GM08714 (cell line): ENCODE data around the gene NID1.
"Not testable (repeated sequence)": the region's sequence is repeated elsewhere in the genome, so short reads cannot be mapped to it uniquely, and the experiment has no call there.

Source experiments
- H3K4me3 ChIP-seq: fragments of 200-500 bp; sonication (Bioruptor generic); 2 replicates; pipeline ENCODE4 v1.5.1; 2014; ENCODE audit warnings: mild to moderate bottlenecking, low read length, inconsistent platforms
- ZNF274 ChIP-seq: IDR thresholded peaks from 2 replicates; pipeline ENCODE4 v1.6.1; 2012; ENCODE audit warnings: mild to moderate bottlenecking, low read depth, low read length

Gene NID1

GRCh38 chr1:236083650-236084385 is 18.9 kb upstream of the NID1 start:
- H3K4me3 ChIP-seq, result no peak overlapping the region
- no peak for TF ChIP-seq ZNF274

- no peak for TF ChIP-seq ZNF274
- no peak overlapping the region for H3K4me3 ChIP-seq
Measured at GRCh38 chr1:236082526-236082925, 17.6 kb upstream of the NID1 start.

DNA sequence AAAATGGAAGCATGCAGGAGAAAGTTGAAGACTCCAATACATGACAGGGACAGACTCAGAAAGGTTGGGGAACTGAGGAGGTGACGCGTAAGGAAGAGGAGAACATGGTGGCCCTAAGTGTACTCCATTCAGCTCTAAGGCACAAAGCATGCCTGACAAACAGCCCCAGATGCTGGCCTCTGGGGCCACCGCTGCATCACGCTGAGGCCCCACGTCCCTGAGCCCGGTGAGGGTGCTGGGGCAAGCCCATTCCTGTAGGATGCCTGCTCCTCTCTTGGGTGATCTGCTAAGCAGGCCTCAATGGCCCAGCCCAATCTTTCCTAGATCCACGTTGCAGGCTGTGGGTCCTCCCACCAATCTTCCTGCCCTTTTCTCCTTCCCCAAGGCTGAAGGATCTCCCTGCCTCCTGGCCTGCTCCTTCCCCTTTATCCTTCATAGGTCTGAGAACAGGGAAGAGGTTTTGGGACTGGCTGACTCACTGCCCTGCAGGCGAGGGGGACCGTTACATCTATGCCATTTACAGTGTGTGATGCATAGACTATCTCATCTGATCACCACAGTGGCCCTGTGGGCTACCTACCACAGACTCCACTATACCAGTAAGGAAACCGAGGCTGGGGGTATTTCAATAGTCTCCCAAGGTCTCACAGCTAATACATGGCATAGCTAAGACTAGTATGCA is 16.8 kb upstream of the NID1 start:
- TF ChIP-seq ZNF274, result no peak
- no peak overlapping the region for H3K4me3 ChIP-seq

GRCh38 chr1:236079703-236080102 is 14.8 kb upstream of the NID1 start:
- no peak overlapping the region for H3K4me3 ChIP-seq
- no peak for TF ChIP-seq ZNF274

DNA sequence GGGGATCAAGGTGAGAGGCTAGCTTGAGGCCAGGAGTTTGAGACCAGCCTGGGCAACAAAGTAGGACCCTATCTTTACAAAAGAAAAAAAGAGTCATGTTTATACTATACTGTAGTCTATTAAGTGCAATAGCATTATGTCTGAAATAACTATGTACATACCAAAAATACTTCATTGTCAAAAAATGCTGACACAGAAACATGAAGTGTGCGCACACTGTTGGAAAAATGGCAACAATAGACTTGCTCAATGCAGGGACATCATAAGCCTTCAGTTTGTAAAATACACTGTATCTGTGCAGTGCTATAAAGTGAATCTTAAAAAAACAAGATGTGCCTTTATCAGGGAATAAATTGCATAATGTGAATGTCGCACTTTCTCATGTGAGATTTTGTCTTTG is 14.1 kb upstream of the NID1 start:
- no peak for TF ChIP-seq ZNF274

DNA sequence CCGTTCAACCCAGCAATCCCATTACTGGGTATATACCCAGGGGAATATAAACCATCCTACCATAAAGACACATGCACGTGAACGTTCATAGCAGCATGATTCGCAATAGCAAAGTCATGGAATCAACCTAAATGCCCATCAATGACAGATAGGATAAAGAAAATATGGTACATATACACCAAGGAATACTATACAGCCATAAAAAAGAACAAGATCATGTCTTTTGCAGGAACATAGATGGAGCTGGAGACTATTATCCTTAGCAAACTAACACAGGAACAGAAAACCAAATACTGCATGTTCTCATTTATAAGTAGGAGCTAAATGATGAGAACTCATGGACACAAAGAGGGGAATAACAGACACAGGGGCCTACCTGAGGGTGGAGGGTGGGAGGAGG is 13.2 kb upstream of the NID1 start:
- not testable (repeated sequence) for H3K4me3 ChIP-seq

More for the DNA sequence above, 14.1 kb upstream of the NID1 start:
- H3K4me3 ChIP-seq, result no peak overlapping the region

DNA sequence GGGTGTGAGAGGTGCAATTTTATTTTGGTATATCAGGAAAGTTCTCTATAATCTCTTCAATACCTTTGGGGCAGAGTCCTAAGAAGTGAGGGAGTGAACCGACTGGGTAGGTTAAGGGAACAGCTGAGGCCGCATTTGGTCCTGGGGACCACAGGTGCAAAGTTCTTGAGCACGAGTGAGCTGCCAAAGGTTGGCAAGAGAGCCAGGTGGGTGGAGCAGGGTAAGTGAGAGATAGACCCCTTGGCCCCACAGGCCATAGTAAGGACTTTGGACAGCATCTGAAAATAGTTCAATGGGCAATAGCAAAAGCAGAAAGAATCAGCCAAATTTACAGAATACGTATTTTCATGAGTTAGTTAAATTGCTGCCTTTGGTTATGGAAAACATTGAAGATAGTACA is 11.0 kb upstream of the NID1 start:
- no peak overlapping the region for H3K4me3 ChIP-seq
- no peak for TF ChIP-seq ZNF274

DNA sequence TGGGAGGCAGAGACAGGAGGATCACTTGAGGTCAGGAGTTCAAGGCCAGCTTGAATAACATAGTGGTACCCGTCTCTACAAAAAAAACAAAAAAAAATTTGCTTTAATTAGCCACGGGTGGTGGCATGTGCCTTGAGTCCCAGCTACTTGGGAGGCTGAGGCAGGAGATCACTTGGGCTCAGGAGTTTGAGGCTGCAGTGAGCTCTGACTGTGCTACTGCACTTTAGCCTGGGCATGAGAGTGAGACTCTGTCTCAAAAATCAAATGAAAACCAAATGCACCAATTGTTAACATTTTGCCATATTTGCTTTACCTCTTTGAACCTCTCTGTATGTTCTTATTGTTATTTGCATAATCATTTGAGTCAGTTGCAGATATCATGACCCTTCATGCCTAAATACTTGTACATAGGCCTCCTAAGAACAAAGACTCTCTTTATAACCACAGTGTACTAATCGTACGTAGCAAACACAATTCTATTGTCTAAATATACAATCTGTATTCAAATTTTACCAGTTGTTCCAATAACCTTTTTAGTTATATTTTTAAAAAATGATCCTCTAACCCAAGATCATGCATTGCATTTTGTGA is 8.5 kb upstream of the NID1 start:
- no peak overlapping the region for H3K4me3 ChIP-seq
- no peak for TF ChIP-seq ZNF274

- no peak overlapping the region for H3K4me3 ChIP-seq
- no peak for TF ChIP-seq ZNF274
Measured at GRCh38 chr1:236072001-236072400, 7.1 kb upstream of the NID1 start.

DNA sequence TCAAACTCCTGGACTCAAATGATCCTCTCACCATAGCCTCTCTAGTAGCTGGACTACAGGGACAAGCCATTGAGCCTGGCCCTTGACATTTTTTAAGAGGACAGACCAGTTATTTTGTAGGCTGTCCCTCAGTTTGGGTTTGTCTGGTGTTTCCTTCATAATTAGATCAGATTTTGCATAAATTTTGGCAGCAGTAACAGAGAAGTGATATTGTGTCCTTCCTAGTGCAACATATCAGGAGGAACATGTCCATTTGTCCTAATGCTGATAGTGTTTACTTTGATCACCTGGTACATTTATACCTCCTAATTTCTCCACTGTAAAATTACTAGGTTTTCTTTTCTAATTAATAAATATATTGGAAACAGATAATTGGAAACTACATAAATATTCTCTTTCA is 5.9 kb upstream of the NID1 start:
- TF ChIP-seq ZNF274, result no peak
- H3K4me3 ChIP-seq, result no peak overlapping the region

GRCh38 chr1:236069796-236070195 is 4.9 kb upstream of the NID1 start:
- no peak for TF ChIP-seq ZNF274

DNA sequence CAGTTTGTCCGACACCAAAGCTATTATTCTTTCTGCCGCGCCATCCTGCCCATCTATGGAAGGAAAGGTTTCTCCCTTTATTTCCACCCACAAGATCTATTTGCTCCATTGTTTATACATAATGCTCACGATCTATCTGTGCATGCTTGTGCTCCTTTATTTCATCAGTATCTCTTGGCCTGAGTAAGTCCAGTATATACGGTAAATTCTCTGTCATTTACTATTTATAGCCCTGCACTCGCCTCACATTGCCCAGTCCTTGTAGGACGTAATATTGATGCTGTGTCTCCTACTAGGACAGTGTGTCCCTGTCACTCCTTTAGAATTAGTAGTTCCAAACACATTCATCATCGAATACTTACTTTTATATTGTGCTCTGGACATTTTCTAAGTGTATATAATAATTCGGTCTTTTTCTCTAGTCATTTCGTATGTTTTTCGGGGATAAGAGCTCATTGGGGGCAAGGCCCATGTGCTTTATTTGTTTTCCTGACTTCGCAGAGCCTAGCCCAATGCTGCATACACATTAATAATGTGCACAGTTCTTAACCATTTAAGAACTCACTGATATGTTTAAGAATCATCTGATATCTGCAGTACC is 3.1 kb upstream of the NID1 start:
- no peak overlapping the region for H3K4me3 ChIP-seq
- TF ChIP-seq ZNF274, result no peak

More at GRCh38 chr1:236069796-236070195, 4.9 kb upstream of the NID1 start:
- H3K4me3 ChIP-seq, result no peak overlapping the region

DNA sequence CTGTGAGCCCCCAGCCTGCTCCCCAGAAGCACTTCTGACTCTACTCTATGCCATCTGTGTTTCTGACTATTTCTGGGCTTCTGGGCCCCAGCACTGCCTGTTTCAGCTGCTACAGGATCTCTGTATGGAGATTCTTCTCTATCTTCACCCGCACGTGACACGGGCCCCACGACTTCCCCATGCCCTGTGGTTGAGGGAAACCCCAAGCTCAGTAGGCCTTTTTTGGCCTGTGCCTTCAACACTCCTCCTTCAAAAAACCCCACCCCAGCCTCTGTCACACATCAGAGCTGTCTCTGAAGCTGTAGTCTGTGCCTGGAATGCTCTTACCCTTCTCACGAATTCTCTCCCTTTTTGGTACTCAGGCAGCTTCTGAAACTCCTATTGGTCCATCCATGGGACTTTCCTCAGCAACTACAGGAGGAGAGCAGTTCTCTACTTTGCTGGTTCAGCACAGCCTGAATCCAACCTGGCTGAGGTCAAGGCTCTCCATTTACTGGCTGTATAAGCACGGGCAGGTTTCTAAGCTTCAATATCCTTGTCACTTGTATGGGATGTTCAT is 2.0 kb upstream of the NID1 start:
- no peak overlapping the region; the same call in 1 of the 2 replicates for H3K4me3 ChIP-seq
- no peak for TF ChIP-seq ZNF274

DNA sequence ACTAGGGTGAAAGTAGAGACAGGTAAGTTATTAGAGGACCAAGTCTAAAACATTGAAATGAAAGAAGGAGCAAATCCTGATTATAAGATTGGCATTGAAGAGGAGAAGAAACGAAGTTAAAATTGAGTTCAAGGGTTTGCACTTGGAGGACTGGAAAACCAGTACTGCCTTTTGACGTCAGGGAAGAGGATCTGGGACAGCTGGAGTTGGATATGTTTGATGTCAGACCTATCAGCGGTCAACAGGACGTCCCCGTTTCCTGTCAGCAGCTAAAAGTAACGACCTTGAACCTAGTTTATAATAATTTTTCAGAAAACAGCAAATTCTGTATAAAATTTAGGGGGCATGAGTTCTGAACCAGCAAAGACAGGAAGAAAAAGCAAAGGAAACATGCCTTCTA is 1.2 kb upstream of the NID1 start:
- no peak for TF ChIP-seq ZNF274
- H3K4me3 ChIP-seq, result no peak overlapping the region
